Stimulated activated CD8-positive, alpha-beta memory T cell treated with anti-CD3 and anti-CD28 coated beads, Interleukin-4, amount 100 ng/mL, for 24 hours (primary cell): ENCODE measurements around the gene TMEFF2.
"Not testable (repeated sequence)": the region's sequence is repeated elsewhere in the genome, so short reads cannot be mapped to it uniquely, and the experiment has no call there.

Source experiments
- DNase-seq: peaks from one replicate; pipeline ENCODE4 v3.0.0-alpha.2; 2020; ENCODE audit warnings: low read depth

The TMEFF2 gene

GRCh38 chr2:191932286-191932685 lies 262.4 kb downstream of the TMEFF2 start:
- DNase-seq: no peak

- DNase-seq: no peak
These were observed 263.4 kb downstream of the TMEFF2 start for GRCh38 chr2:191931329-191931728.

- no peak for DNase-seq
These were observed 264.5 kb downstream of the TMEFF2 start for GRCh38 chr2:191930205-191930604.

GRCh38 chr2:191929288-191929687 lies 265.4 kb downstream of the TMEFF2 start:
- DNase-seq: no peak

GRCh38 chr2:191927991-191928390 lies 266.7 kb downstream of the TMEFF2 start:
- DNase-seq: no peak

- DNase-seq: no peak
These were observed 267.3 kb downstream of the TMEFF2 start for GRCh38 chr2:191927319-191927867.

GRCh38 chr2:191926671-191927070 lies 268.1 kb downstream of the TMEFF2 start:
- DNase-seq: no peak

GRCh38 chr2:191923652-191923997 lies 271.1 kb downstream of the TMEFF2 start:
- DNase-seq: no peak

GRCh38 chr2:191922736-191923651 lies 271.7 kb downstream of the TMEFF2 start:
- DNase-seq: no peak

GRCh38 chr2:191921650-191922049 lies 273.1 kb downstream of the TMEFF2 start:
- not testable (repeated sequence) for DNase-seq

GRCh38 chr2:191920502-191920901 lies 274.2 kb downstream of the TMEFF2 start:
- DNase-seq: no peak

GRCh38 chr2:191917967-191918651 lies 276.6 kb downstream of the TMEFF2 start:
- no peak for DNase-seq

GRCh38 chr2:191917430-191917881 lies 277.3 kb downstream of the TMEFF2 start:
- no peak for DNase-seq

GRCh38 chr2:191916826-191917225 lies 277.9 kb downstream of the TMEFF2 start:
- no peak for DNase-seq

GRCh38 chr2:191915750-191916149 lies 279.0 kb downstream of the TMEFF2 start:
- no peak for DNase-seq

- no peak for DNase-seq
These were observed 280.9 kb downstream of the TMEFF2 start for GRCh38 chr2:191913796-191914195.

GRCh38 chr2:191912764-191913163 lies 282.0 kb downstream of the TMEFF2 start:
- no peak for DNase-seq

GRCh38 chr2:191910518-191910917 lies 284.2 kb downstream of the TMEFF2 start:
- no peak for DNase-seq

GRCh38 chr2:191908874-191909273 lies 285.9 kb downstream of the TMEFF2 start:
- DNase-seq: no peak

- no peak for DNase-seq
These were observed 287.2 kb downstream of the TMEFF2 start for GRCh38 chr2:191907545-191907944.

GRCh38 chr2:191907091-191907490 lies 287.6 kb downstream of the TMEFF2 start:
- no peak for DNase-seq

GRCh38 chr2:191905336-191905735 lies 289.4 kb downstream of the TMEFF2 start:
- no peak for DNase-seq

- DNase-seq: no peak
These were observed 293.7 kb downstream of the TMEFF2 start for GRCh38 chr2:191901031-191901430.
